IPS-NIHi11 (cell line): Measurements from ENCODE around the gene BRD9.
A peak's percentile ranks its signal among the peaks of the same experiment; 100 is the strongest.
"Not testable (repeated sequence)": the region's sequence is repeated elsewhere in the genome, so short reads cannot be mapped to it uniquely, and the experiment has no call there.

ENCODE experiments used
- DNase-seq: peaks from one replicate; pipeline ENCODE4 v3.0.0; 2012; ENCODE audit warnings: mixed read lengths, low spot score

BRD9 gene

GRCh38 chr5:922436-923280 lies 30.1 kb upstream of the BRD9 start:
- no peak for DNase-seq

DNA sequence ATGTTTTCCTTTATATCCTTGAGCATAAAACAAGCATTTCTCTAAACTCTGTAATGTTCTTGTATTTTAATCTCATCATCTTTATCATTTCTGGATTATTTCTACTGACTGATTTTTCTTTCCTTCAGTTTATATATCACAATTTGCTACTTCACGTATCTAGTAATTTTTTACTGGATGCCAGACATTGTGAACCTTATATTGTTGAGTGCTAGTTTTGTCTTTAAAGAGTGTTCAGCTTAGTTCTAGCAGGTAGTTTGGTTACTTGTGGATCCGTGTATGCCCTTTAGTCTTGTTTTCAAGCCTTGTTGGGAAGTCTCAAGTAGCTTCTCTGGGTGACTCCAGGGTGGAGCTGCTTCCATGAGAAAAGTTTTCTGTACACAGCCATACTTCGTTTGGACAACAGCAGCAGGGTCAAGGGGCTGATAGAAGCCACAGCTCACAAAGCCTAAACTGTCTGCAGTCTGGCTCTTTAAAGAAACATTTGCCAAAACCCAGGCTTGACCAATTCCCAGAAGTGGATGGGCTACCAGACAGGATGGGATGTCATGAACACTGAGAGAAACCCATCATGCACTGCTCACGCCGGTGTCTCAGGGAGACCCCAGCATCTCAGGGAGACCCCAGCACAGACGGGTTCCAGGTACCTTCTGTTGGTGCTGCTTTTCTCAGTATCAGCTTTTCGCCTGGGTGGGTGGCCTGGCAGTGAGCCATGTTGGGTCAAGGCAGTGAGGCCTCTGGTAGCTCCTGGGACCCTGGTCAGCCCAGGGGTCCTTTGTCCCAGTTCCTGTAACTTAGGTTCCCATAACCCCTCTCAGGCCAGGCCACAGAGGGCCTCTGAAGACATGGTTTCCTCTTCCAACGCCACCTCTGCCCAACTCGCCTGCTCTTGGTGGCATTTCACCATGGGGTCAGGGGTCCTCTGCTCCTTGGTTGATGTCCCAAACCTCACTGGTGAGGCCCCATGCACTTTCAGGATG lies 29.1 kb upstream of the BRD9 start:
- no peak for DNase-seq

- no peak for DNase-seq
Observed at GRCh38 chr5:920321-920720, 27.7 kb upstream of the BRD9 start.

- no peak for DNase-seq
Observed at GRCh38 chr5:919356-920000, 26.9 kb upstream of the BRD9 start.

GRCh38 chr5:918717-919116 lies 26.1 kb upstream of the BRD9 start:
- DNase-seq: not testable (repeated sequence)

DNA sequence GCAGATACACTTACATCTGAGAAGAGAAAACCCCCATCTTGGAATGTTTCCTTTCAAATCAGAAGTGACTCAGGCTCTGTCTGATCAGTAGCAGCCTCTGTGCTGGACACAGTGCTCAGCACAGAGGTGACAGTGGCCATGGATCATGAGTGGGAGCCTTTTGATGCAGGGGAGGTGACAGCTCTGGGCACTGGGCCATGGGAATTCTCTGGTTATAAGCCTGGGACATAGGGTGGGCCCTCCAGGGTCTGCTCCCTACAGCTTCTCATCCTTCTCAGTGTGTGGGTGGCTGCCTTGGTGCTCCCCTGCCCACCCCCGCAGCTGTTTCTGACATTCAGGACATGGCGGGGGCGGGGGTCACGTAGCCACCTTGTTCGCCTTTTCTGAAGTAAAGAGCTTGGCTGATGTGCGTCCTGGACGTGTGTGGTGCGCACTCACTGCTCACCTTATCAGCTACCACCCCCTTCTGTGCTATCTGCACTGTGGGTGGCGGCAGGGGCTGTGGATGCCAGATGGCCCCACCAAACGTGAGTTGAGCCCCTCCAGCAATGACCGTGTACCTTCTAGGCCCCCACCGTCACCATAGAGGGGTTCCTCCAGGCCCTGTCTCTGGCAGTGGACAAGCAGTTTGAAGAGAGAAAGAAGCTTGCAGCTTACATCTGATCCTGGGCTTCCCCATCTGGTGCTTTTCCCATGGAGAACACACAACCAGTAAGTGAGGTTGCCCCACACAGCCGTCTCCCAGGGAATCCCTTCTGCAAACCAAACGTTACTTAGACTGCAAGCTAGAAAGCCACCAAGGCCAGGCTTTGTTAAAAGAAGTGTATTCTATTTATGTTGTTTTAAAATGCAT lies 24.1 kb upstream of the BRD9 start:
- DNase-seq: no peak

GRCh38 chr5:915946-916345 lies 23.3 kb upstream of the BRD9 start:
- DNase-seq: no peak

DNA sequence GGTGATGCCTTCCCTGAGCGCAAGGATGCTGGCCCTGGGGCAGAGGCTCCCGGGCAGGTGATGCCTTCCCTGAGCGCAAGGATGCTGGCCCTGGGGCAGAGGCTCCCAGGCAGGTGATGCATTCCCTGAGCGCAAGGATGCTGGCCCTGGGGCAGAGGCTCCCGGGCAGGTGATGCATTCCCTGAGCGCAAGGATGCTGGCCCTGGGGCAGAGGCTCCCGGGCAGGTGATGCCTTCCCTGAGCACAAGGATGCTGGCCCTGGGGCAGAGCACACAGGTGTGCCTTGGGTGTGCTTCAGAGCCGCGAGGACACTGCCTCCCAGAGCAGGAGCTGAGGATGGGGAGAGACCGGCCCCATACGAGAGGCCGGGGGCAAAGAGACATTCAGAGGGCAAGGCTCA lies 22.7 kb upstream of the BRD9 start:
- not testable (repeated sequence) for DNase-seq

DNA sequence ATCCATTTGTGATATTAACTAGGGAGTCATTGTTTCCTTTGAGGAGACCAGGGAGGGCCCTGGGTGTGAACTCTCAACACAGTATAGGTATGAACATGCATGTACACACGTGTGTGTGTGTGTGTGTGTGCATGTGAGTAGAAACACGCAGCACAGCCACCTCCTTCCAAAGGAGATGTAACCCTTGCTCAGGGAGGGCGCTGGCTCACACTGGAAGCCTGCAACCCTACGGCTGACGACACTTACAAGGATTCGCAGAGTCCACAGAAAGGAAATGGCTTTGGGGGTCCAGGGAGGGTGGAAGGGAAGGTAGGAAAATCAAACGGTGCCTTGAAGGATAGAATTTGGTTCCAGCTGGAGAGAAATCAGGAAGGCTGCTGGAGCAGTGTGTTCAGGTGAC lies 22.0 kb upstream of the BRD9 start:
- no peak for DNase-seq

GRCh38 chr5:914174-914573 lies 21.6 kb upstream of the BRD9 start:
- DNase-seq: no peak

- peak; percentile 32 for DNase-seq
Observed at GRCh38 chr5:912280-913091, 19.9 kb upstream of the BRD9 start.

DNA sequence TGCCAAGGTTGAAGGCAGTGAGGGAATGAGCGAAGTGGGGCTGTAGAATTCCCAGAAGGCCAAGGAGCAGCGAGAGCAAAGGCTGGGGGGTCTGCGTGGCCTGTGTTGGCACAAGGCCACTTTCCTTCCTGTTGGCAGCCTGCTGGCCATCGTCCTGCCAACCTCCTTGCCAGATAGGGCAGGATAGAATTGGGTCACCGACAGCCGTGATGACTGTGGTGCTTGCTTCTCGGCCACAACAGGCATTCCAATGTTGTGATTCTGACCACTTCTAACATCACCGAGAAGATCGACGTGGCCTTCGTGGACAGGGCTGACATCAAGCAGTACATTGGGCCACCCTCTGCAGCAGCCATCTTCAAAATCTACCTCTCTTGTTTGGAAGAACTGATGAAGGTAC lies 19.0 kb upstream of the BRD9 start:
- DNase-seq: no peak

GRCh38 chr5:910769-911160 lies 18.2 kb upstream of the BRD9 start:
- no peak for DNase-seq

- no peak for DNase-seq
Observed at GRCh38 chr5:909994-910768, 17.6 kb upstream of the BRD9 start.

DNA sequence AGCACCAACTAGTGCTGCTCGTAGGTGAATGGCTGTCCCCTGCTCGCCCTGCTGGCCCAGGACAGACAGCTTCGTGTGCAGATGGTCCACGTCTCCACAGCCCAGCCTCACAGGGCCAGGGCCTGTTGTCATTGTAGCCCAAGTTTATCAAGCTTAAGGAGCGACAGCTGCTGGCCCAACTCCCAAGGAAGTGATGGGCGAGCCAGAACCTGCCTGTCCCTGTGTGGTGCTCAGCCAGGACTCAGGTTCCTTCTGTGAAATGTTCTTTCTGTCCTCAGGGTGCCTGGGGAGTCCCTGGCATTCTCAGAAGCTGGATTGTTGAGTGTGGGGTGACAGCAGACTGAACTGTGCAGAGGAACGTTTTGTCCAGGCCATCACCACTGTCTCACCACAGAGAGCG lies 16.5 kb upstream of the BRD9 start:
- no peak for DNase-seq

DNA sequence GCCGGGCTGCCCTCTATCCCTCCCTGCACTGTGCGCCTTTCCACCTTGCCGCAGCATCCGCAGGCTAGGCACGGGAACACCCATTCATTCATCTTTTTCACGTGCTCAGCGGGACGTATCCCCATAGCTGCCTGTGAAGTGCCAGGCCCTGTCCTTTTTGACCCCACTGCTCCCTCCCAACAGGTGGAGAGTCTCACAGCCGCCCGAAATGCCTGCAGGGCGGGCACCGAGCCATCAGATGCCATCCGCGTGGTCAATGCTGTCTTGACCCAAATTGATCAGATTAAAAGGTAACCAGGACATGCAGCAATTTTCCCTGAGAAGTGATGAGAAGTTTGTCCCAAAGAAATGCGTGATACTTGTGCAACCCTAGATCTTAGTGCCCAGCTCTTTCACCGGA lies 15.6 kb upstream of the BRD9 start:
- DNase-seq: no peak

GRCh38 chr5:907366-907910 lies 14.8 kb upstream of the BRD9 start:
- DNase-seq: no peak

DNA sequence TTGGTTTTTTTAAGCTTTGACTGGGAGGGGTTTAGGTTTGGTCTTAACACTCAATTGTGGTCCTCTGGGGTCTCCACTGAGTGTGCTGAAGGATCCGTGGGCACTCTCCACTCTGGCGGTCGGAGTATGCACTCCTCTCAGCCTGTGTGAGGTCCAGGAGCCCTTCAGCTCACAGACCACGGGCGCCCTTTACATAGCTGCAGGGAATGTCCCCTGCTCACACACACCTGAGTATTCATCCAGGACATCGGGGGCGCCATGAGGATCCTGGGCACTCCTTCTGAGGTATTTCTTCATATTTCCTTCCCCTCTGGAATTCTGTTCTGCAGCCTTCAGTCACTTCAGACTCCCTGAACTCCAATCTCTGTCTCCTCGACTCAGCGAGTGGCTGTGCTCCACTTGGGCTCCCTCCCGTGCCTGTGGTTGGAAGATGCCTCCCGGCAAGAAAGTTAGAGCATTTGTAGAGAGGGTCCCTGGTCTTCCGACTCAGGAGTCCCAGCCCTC lies 12.6 kb upstream of the BRD9 start:
- DNase-seq: no peak

DNA sequence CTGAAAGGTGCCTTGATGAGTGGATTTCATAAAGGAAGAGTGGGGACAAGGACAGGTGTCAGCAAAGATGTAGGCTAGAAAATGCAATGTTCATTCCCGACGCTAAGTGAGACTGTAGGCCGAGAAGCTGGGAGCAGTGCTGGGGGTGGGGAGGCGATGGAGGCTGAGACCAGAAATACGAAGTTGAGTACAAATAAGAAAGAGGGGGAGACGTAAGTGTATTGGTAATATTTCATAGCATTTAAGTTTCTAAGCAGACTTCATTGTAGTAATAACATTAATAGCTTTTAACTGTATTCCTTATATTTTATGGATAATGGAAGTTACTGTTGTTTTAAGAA lies 11.1 kb upstream of the BRD9 start:
- DNase-seq: no peak
